NK-92 (cell line): ENCODE data around the gene GIPC2.
"Not testable (repeated sequence)": the region's sequence is repeated elsewhere in the genome, so short reads cannot be mapped to it uniquely, and the experiment has no call there.

ENCODE experiments used
- DNase-seq: peaks from one replicate; lab custom pipeline; 2025; ENCODE audit not compliant: unreplicated experiment; lab: John Stamatoyannopoulos, UW

Gene GIPC2

GRCh38 chr1:78045926-78046778 lies at the start of gene GIPC2:
GIPC2 (plus strand) TSS chr1:78045966; CDS start chr1:78046095, 129 bp downstream.
- no peak for DNase-seq

- no peak for DNase-seq
Observed at GRCh38 chr1:77996734-77997133, 49.0 kb upstream of the GIPC2 start.

- not testable (repeated sequence) for DNase-seq
Observed at GRCh38 chr1:78000536-78000935, 45.2 kb upstream of the GIPC2 start.

- DNase-seq, result no peak
Observed at GRCh38 chr1:78003070-78003746, 42.6 kb upstream of the GIPC2 start.

- DNase-seq, result no peak
Observed at GRCh38 chr1:78003882-78004718, 41.7 kb upstream of the GIPC2 start.

GRCh38 chr1:78004719-78005447 lies 40.9 kb upstream of the GIPC2 start, which contains the start of gene DNAJB4:
DNAJB4 (plus strand) TSS chr1:78004939; CDS start chr1:78005111, 172 bp downstream.
- DNase-seq, result no peak

GRCh38 chr1:78005448-78005722 lies 40.4 kb upstream of the GIPC2 start:
- DNase-seq, result no peak

- DNase-seq, result no peak
Observed at GRCh38 chr1:78005755-78006154, 40.0 kb upstream of the GIPC2 start.

- no peak for DNase-seq
Observed at GRCh38 chr1:78006521-78006920, 39.2 kb upstream of the GIPC2 start.

GRCh38 chr1:78007677-78008341 lies 38.0 kb upstream of the GIPC2 start:
- no peak for DNase-seq

- DNase-seq, result no peak
Observed at GRCh38 chr1:78009276-78009675, 36.5 kb upstream of the GIPC2 start.

GRCh38 chr1:78009836-78010235 lies 35.9 kb upstream of the GIPC2 start:
- DNase-seq, result no peak

GRCh38 chr1:78011050-78011449 lies 34.7 kb upstream of the GIPC2 start:
- no peak for DNase-seq

- no peak for DNase-seq
Observed at GRCh38 chr1:78015148-78015547, 30.6 kb upstream of the GIPC2 start.

- no peak for DNase-seq
Observed at GRCh38 chr1:78019024-78019423, 26.7 kb upstream of the GIPC2 start.

- DNase-seq, result not testable (repeated sequence)
Observed at GRCh38 chr1:78021134-78021533, 24.6 kb upstream of the GIPC2 start.

GRCh38 chr1:78029793-78030192 lies 16.0 kb upstream of the GIPC2 start:
- DNase-seq, result no peak

- no peak for DNase-seq
Observed at GRCh38 chr1:78032996-78033796, 12.6 kb upstream of the GIPC2 start.

GRCh38 chr1:78033797-78034172 lies 12.0 kb upstream of the GIPC2 start:
- DNase-seq, result no peak

- no peak for DNase-seq
Observed at GRCh38 chr1:78035121-78035520, 10.6 kb upstream of the GIPC2 start.
